ENCODE data around the gene SEMA5A. TPM values are rescaled to one million over a fixed set of nuclear protein-coding genes. Genes with fewer than 3 reads are reported as not detected.

SEMA5A gene
- total and polyA plus RNA-seq, 2 of the 8 experiments (the other 6 are each of a cell fraction or from before 2014, with no cell fraction given), result 5.3 to 8.9 TPM

- no peak overlapping the region for H3K23ac ChIP-seq (ENCODE audit: insufficient read length)
- H3K56ac ChIP-seq (replicated peaks; ENCODE audit: insufficient read length, low read depth, low read length), result no peak overlapping the region
- H4K5ac ChIP-seq (ENCODE audit: insufficient read length, low read depth, low read length), result no peak overlapping the region
- H3K18ac ChIP-seq (ENCODE audit: extremely low read depth, low read length), result no peak overlapping the region
- no peak overlapping the region for H2BK15ac ChIP-seq (ENCODE audit: low read length)
- no peaks in the 10 kb centered on the region for H3K4me1 ChIP-seq (replicated peaks in 1 of 4; ENCODE audit: control insufficient read depth in 3 of 4, insufficient read depth in 4 of 4, low read length in 3 of 4)
- H4K91ac ChIP-seq (replicated peaks; ENCODE audit: insufficient read length, low read length), result no peak overlapping the region
- no peaks in the 10 kb centered on the region for H3K9me3 ChIP-seq (ENCODE audit: insufficient read depth in 2 of 2, low read depth in 1 of 2, low read length in 1 of 2)
- no peak overlapping the region for H2AFZ ChIP-seq (ENCODE audit: low read length)
- H4K8ac ChIP-seq (ENCODE audit: extremely low read depth, insufficient read depth, low read length), result no peak overlapping the region
- ChIA-PET CTCF (ENCODE audit: partially characterized antibody) (no interaction called here), POLR2A (ENCODE audit: partially characterized antibody) (no interaction called here)
- no peak overlapping the region for H3K4me2 ChIP-seq (ENCODE audit: insufficient read depth in 1 of 2, low read depth in 2 of 2, low read length in 2 of 2)
- H3K23me2 ChIP-seq (ENCODE audit: low read depth, low read length), result no peaks in the 10 kb centered on the region
- H3K79me2 ChIP-seq (ENCODE audit: control insufficient read depth in 1 of 2, insufficient read depth in 2 of 2, low read length in 2 of 2), result no peaks in the 10 kb centered on the region
- no peak overlapping the region for H2BK5ac ChIP-seq (ENCODE audit: low read depth, low read length)
- H2BK120ac ChIP-seq (replicated peaks; ENCODE audit: low read depth, low read length), result no peak overlapping the region
- H3K4me3 ChIP-seq (ENCODE audit: extremely low read depth in 1 of 4, insufficient read depth in 2 of 4, low read depth in 3 of 4, low read length in 4 of 4), result no peak overlapping the region
- H3K9ac ChIP-seq (replicated peaks in 1 of 4; ENCODE audit: extremely low read depth in 1 of 4, low read depth in 3 of 4, low read length in 3 of 4), result no peak overlapping the region
- no peaks in the 10 kb centered on the region for H3K36me3 ChIP-seq (ENCODE audit: control insufficient read depth in 2 of 4, insufficient read depth in 4 of 4, low read length in 3 of 4)
- H3K27me3 ChIP-seq (replicated peaks in 1 of 4; ENCODE audit: control insufficient read depth in 3 of 4, extremely low read depth in 1 of 4, insufficient read depth in 3 of 4, low read length in 3 of 4), result no peaks in the 10 kb centered on the region
- H3K79me1 ChIP-seq (ENCODE audit: low read depth, low read length), result no peaks in the 10 kb centered on the region
- H3K4ac ChIP-seq (replicated peaks; ENCODE audit: insufficient read length, low read depth, low read length), result no peak overlapping the region
- no peak overlapping the region for H2AK5ac ChIP-seq (ENCODE audit: low read depth, low read length)
- DNase-seq (ENCODE audit: low read depth in 1 of 2, low spot score in 2 of 2), result no peak
- no peaks in the 10 kb centered on the region for H4K20me1 ChIP-seq (replicated peaks in 1 of 2; ENCODE audit: control insufficient read depth in 1 of 2, insufficient read depth in 2 of 2, low read length in 2 of 2)
- H2BK12ac ChIP-seq (ENCODE audit: low read depth, low read length), result no peak overlapping the region
- H2BK20ac ChIP-seq (ENCODE audit: low read length), result no peak overlapping the region
- H3K14ac ChIP-seq (ENCODE audit: insufficient read length), result no peak overlapping the region
- no peak overlapping the region for H3K27ac ChIP-seq (ENCODE audit: low read depth, low read length)
- no peak for FAIRE-seq
- TF ChIP-seq TBP (IDR thresholded peaks at IDR 0.05; ENCODE audit: low read depth, low read length) (no peak), CREB1 (IDR thresholded peaks at IDR 0.05) (no peak), MAX (IDR thresholded peaks at IDR 0.05) (no peak), CBX5 (IDR thresholded peaks at IDR 0.05; ENCODE audit: low read depth, low read length) (no peak), SIX5 (IDR thresholded peaks at IDR 0.05; ENCODE audit: low read depth, low read length) (no peak)
These were observed 41.3 kb upstream of the SEMA5A start for GRCh38 chr5:9587135-9587534.

All from H1 (cell line).